Frontal cortex (tissue), 4 donors: ENCODE results near the gene HK3. TPM values are rescaled to one million over a fixed set of nuclear protein-coding genes. Genes with fewer than 3 reads are reported as not detected.
"Not testable (repeated sequence)": the region's sequence is repeated elsewhere in the genome, so short reads cannot be mapped to it uniquely, and the experiment has no call there.

Experiments used
- DNase-seq, 2 donors: peaks; one replicate each; pipeline ENCODE4 v3.0.0; 2012; ENCODE audit warnings: low spot score in 2 of 2
- FAIRE-seq: peaks from 2 replicates; lab custom pipeline; 2012; peaks lifted over from hg19 to GRCh38; lab: Jason Lieb, UNC
- total RNA-seq: library from RNA; depleted of rRNA; stranded (reverse); fragments of >200 nt; gene quantifications from one replicate; pipeline ENCODE4 v1.2.3, GENCODE V29; 2014
- donor health status: control.
- donor health status: control.
- donor health status: control.

Gene HK3
- total RNA-seq, 1 donor from 2014 or later = 0.41 TPM

GRCh38 chr5:176873541-176874172 is 25.5 kb downstream of the HK3 start:
- no peak for DNase-seq
- FAIRE-seq = no peak

GRCh38 chr5:176873011-176873410 is 26.1 kb downstream of the HK3 start:
- FAIRE-seq, DNase-seq: not testable (repeated sequence)

DNA sequence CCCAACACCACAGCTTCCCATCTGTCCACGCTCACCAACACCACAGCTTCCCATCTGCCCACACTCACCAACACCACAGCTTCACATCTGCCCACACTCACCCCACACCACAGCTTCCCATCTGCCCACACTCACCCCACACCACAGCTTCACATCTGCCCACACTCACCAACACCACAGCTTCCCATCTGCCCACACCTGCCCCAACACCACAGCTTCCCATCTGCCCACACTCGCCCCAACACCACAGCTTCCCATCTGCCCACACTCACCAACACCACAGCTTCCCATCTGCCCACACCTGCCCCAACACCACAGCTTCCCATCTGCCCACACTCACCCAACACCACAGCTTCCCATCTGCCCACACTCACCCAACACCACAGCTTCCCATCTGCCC is 26.6 kb downstream of the HK3 start:
- FAIRE-seq, DNase-seq: not testable (repeated sequence)

DNA sequence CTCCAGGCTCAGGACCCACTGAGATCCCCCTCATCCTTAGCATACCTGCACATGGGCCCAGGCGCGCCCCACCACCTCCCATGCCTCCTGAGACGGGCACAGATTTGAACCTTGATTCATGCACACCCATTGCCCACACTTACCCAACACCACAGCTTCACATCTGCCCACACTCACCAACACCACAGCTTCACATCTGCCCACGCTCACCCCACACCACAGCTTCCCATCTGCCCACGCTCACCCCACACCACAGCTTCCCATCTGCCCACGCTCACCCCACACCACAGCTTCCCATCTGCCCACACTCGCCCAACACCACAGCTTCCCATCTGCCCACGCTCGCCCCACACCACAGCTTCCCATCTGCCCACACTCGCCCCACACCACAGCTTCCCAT is 28.5 kb downstream of the HK3 start:
- not testable (repeated sequence) for FAIRE-seq

DNA sequence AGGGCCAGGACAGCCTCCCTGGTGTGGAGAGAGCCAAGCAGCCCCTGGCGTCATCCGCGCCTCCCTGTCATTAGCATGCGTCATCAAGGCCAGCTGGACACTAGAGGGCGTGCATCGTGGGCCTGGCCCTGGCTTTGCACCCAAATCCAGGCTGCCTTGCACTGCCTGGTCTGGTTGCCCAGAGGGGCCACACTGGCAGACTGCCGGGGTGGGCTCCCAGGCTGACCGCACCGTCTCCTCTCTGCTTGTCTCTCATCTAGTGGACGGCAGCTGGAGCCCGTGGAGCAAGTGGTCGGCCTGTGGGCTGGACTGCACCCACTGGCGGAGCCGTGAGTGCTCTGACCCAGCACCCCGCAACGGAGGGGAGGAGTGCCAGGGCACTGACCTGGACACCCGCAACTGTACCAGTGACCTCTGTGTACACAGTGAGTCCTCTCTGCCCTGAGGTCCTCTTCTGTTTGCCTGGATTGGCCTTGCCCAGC is 29.0 kb downstream of the HK3 start:
- peak in 1 of 2 donors; percentile 67 for DNase-seq
- FAIRE-seq = no peak

More for the DNA sequence above, 28.5 kb downstream of the HK3 start:
- not testable (repeated sequence) for DNase-seq

- FAIRE-seq (no peak), DNase-seq (no peak)
These were observed 29.5 kb downstream of the HK3 start for GRCh38 chr5:176869501-176870109.

DNA sequence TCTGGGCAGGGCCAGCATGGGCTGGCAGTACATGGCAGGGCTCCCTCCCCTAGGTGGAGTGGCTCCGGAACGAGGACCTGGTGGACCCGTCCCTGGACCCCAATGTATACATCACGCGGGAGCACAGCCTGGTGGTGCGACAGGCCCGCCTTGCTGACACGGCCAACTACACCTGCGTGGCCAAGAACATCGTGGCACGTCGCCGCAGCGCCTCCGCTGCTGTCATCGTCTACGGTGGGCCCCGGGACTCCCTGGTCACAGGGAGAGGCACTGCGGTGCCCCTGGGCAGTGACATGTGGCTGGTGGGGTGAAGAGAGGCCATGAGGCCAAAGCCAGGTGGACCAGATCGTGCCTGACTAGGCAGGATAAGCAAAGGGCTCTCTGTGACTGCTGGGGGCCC is 30.4 kb downstream of the HK3 start:
- DNase-seq (no peak), FAIRE-seq (no peak)

DNA sequence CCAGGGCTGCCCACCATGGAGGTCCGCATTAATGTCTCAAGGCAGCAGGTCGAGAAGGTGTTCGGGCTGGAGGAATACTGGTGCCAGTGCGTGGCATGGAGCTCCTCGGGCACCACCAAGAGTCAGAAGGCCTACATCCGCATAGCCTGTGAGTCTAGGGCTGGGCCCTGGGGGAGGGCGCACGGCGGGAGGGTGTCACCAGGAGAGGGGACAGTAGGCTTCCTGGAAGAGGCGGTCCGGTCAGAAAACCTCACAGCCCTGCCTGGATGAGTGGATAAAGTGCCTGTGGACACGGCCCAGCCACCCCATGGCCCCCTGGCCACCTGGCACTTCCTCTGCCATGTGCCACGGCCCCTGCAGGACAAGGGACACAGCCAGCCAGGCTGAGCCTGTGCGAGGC is 31.0 kb downstream of the HK3 start:
- DNase-seq (no peak), FAIRE-seq (no peak)

DNA sequence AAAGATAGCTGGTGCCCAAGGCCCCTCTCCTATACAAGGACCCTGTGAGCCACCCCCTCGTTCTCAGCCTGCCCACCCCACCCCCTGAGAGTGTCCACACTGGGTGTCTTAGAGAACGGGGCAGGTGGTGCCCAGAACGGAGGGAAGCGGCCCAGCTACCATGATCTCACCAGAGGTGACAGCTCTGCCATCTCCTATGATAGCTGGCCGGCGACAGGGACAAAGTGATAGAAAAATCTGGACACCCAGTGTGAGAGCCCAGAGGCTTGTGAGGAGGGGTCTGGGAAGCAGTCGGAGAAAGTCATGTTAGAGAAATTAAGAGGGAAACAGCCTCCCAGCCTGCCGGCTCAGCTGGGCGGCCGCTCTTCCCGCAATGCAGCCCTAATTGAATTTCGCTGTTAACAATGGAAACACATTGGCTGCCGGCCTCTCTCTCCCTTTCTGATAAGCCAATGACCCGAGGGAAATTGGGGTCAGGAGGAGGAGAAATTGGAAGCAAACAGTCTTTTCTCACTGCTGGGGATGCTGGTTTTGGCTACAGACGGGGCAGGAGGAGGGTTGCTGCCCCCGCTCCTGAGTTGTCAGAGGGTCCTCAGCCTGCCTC is 32.3 kb downstream of the HK3 start:
- FAIRE-seq = no peak
- no peak for DNase-seq

GRCh38 chr5:176865964-176866363 is 33.2 kb downstream of the HK3 start:
- DNase-seq (no peak), FAIRE-seq (no peak)

DNA sequence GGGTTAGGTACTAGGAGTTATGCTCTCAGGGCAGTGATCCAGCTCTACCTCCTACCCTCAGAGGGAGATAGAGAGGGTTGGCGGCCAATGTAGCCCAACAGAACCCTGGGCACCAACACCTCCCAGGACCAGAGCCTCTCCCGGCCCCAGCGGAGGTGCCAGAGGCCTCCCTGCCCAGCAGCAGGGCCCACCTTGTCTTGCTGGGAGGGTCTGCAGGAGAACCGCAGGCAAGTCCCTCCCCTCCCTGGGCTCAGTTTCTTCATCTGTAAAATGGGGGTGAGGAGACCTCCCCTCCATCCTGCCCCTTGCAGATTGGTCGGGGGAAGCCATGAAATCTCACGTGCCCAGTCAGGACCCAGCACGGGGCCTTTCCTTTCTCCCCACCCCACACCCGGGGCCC is 34.4 kb downstream of the HK3 start:
- DNase-seq (no peak), FAIRE-seq (no peak)

GRCh38 chr5:176863765-176864098 is 35.4 kb downstream of the HK3 start:
- DNase-seq (no peak), FAIRE-seq (no peak)

GRCh38 chr5:176863041-176863764 is 35.9 kb downstream of the HK3 start:
- FAIRE-seq = no peak

GRCh38 chr5:176862330-176862995 is 36.7 kb downstream of the HK3 start:
- DNase-seq (no peak), FAIRE-seq (no peak)

More at GRCh38 chr5:176863041-176863764, 35.9 kb downstream of the HK3 start:
- no peak for DNase-seq

- DNase-seq (no peak), FAIRE-seq (no peak)
These were observed 37.9 kb downstream of the HK3 start for GRCh38 chr5:176861276-176861675.

DNA sequence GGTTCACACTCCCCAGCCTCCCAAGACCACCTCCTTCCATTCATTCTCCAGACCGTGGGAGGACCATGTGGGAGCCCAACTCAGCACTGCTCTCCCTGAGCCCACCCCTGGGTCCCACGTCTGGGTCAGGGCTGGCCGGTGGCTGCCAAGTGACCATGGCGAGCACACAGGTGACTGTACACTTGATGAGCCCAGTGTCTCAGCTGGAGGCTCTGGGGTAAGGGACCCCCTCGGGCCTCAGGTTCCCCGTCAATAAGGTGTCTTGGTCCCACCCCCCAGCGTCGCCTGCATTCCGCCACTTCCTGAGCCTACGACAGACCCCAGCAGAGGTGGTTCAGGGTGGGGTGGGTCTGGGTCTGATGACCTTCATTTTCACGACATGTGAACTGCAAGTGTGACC is 38.8 kb downstream of the HK3 start:
- FAIRE-seq (no peak), DNase-seq (no peak)

- DNase-seq (no peak), FAIRE-seq (no peak)
These were observed 39.2 kb downstream of the HK3 start for GRCh38 chr5:176859916-176860315.

DNA sequence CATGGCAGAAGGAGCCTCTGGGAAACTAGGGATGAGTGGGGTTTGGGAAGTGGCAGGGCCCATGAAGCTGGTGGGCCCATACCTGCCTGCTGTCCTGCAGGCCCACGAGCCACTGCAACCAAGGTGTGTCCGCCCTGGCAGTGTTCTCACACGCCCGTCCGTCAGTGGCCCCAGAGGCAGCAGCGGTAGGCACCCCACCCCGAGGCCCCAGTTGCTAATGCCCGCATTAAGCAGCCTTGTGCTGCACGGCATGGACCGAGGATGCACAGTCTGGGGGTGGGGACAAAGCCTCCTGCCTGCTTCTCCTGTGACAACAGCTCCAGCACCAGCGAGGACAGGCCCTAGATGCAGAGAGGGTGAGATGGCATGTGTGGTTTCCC is 41.3 kb downstream of the HK3 start:
- DNase-seq = no peak
- no peak for FAIRE-seq

- FAIRE-seq (no peak), DNase-seq (no peak)
These were observed 41.8 kb downstream of the HK3 start for GRCh38 chr5:176857216-176857893.

DNA sequence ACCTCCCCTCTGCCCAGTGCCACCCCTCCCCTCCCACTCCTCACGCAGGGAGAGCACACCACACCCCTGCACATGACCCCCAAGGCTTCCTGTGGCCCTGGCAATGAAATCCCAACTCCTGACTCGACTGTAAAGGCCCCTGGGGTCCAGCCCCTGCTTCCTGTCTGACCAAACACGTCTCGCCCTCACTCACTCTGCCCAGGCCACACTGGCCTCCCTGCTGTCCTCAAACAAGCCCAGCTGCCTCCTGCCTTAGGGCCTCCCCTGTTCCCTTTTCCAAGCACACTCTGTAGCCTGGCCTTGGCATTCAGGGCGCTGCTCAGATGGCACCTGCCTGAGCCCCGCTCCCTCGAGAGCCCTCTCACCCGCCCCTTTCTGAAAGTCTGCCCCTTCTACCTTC is 42.4 kb downstream of the HK3 start:
- no peak for DNase-seq
- FAIRE-seq = no peak
